Loucy (cell line): ENCODE results near the gene NBEA.

Experiments
- H2AFZ ChIP-seq: fragments of 200-600 bp; sonication (generic); 2 replicates; pipeline ENCODE4 v1.6.0; 2016; ENCODE audit warnings: antibody characterized with exemption, mild to moderate bottlenecking, low read length, moderate library complexity
- H3F3A ChIP-seq: fragments of 200-600 bp; 2 replicates; pipeline ENCODE4 v1.6.0; 2016; ENCODE audit warnings: antibody characterized with exemption, low read depth, mild to moderate bottlenecking
- H3K27me3 ChIP-seq: fragments of 200-600 bp; sonication (generic); 2 replicates; pipeline ENCODE4 v1.6.1; 2014; ENCODE audit warnings: low read length, mild to moderate bottlenecking; ENCODE audit not compliant: insufficient read depth, poor library complexity, severe bottlenecking
- H3K36me3 ChIP-seq: fragments of 200-600 bp; sonication (generic); 2 replicates; pipeline ENCODE4 v1.6.1; 2016; ENCODE audit warnings: low read length; ENCODE audit not compliant: insufficient read depth
- H3K4me1 ChIP-seq: fragments of 200-600 bp; sonication (generic); 2 replicates; pipeline ENCODE4 v1.5.1; 2014; ENCODE audit warnings: low read length, mild to moderate bottlenecking; ENCODE audit not compliant: insufficient read depth, poor library complexity, severe bottlenecking
- H3K4me2 ChIP-seq: fragments of 200-600 bp; sonication (generic); 2 replicates; pipeline ENCODE4 v1.6.0; 2014; ENCODE audit warnings: antibody characterized with exemption, low read length, low read depth, mild to moderate bottlenecking; ENCODE audit not compliant: poor library complexity, severe bottlenecking
- H3K4me3 ChIP-seq: fragments of 200-600 bp; sonication (generic); 2 replicates; pipeline ENCODE4 v1.5.1; 2014; ENCODE audit warnings: low read length, mild to moderate bottlenecking, mixed read lengths; ENCODE audit not compliant: poor library complexity, severe bottlenecking
- H3K79me2 ChIP-seq: fragments of 200-600 bp; sonication (generic); 2 replicates; pipeline ENCODE4 v1.6.1; 2014; ENCODE audit warnings: low read length; ENCODE audit not compliant: insufficient read depth
- H3K9ac ChIP-seq: fragments of 200-600 bp; sonication (generic); 2 replicates; pipeline ENCODE4 v1.6.0; 2014; ENCODE audit warnings: mild to moderate bottlenecking, low read depth, low read length, moderate library complexity; ENCODE audit not compliant: poor library complexity, severe bottlenecking
- H3K9me2 ChIP-seq: fragments of 200-600 bp; sonication (generic); replicated peaks from 2 replicates; pipeline ENCODE4 v1.6.1; 2016; ENCODE audit warnings: low read depth, low read length, mixed read lengths
- H3K9me3 ChIP-seq: fragments of 200-600 bp; sonication (generic); 2 replicates; pipeline ENCODE4 v1.6.1; 2014; ENCODE audit warnings: mild to moderate bottlenecking, antibody characterized with exemption, low read length, low read depth; ENCODE audit not compliant: insufficient read depth
- H4K20me1 ChIP-seq: fragments of 200-600 bp; sonication (generic); 2 replicates; pipeline ENCODE4 v1.6.0; 2014; ENCODE audit warnings: antibody characterized with exemption, low read length, mild to moderate bottlenecking; ENCODE audit not compliant: insufficient read depth, poor library complexity, severe bottlenecking
- CTCF ChIP-seq: fragments of 200-600 bp; sonication (generic); conservative IDR thresholded peaks from 2 replicates; pipeline ENCODE4 v1.5.1; 2014; ENCODE audit warnings: mild to moderate bottlenecking, antibody characterized with exemption, low read length
- EZH2phosphoT487 ChIP-seq: fragments of 200-600 bp; IDR thresholded peaks from 2 replicates; pipeline ENCODE4 v1.6.1; 2018; ENCODE audit warnings: antibody characterized with exemption, mild to moderate bottlenecking, moderate library complexity, borderline replicate concordance

The NBEA gene

GRCh38 chr13:34899888-34900287 lies 42.2 kb upstream of the NBEA start:
- H3K27me3 ChIP-seq = no peaks in the 10 kb centered on the region
- TF ChIP-seq EZH2phosphoT487 = no peak
- no peak for TF ChIP-seq CTCF
- H3K36me3 ChIP-seq = no peaks in the 10 kb centered on the region
- no peak overlapping the region for H3K9ac ChIP-seq
- H4K20me1 ChIP-seq = no peaks in the 10 kb centered on the region
- no peak overlapping the region for H3K4me3 ChIP-seq
- H3K4me2 ChIP-seq = no peak overlapping the region
- H3K9me2 ChIP-seq = no peaks in the 10 kb centered on the region
- no peaks in the 10 kb centered on the region for H3K79me2 ChIP-seq
- no peaks in the 10 kb centered on the region for H3K9me3 ChIP-seq
- no peaks in the 10 kb centered on the region for H3F3A ChIP-seq
- H2AFZ ChIP-seq = no peak overlapping the region
- H3K4me1 ChIP-seq = no peaks in the 10 kb centered on the region

GRCh38 chr13:34900288-34900739 lies 41.8 kb upstream of the NBEA start:
- no peak overlapping the region for H2AFZ ChIP-seq
- no peaks in the 10 kb centered on the region for H3K9me2 ChIP-seq
- H3K36me3 ChIP-seq = no peaks in the 10 kb centered on the region
- no peaks in the 10 kb centered on the region for H3F3A ChIP-seq
- H3K79me2 ChIP-seq = no peaks in the 10 kb centered on the region
- H3K9ac ChIP-seq = no peak overlapping the region
- H3K27me3 ChIP-seq = no peaks in the 10 kb centered on the region
- H3K4me2 ChIP-seq = no peak overlapping the region
- no peaks in the 10 kb centered on the region for H3K9me3 ChIP-seq
- TF ChIP-seq CTCF (no peak), EZH2phosphoT487 (no peak)
- H3K4me1 ChIP-seq = no peaks in the 10 kb centered on the region
- no peaks in the 10 kb centered on the region for H4K20me1 ChIP-seq
- H3K4me3 ChIP-seq = no peak overlapping the region

- TF ChIP-seq CTCF = no peak
- TF ChIP-seq EZH2phosphoT487 = no peak
- H3K4me1 ChIP-seq = no peaks in the 10 kb centered on the region
- H3K4me2 ChIP-seq = no peak overlapping the region
- H3F3A ChIP-seq = no peaks in the 10 kb centered on the region
- no peaks in the 10 kb centered on the region for H4K20me1 ChIP-seq
- no peak overlapping the region for H3K9ac ChIP-seq
- H2AFZ ChIP-seq = no peak overlapping the region
- no peak overlapping the region for H3K4me3 ChIP-seq
- no peaks in the 10 kb centered on the region for H3K36me3 ChIP-seq
- H3K79me2 ChIP-seq = no peaks in the 10 kb centered on the region
- no peaks in the 10 kb centered on the region for H3K9me3 ChIP-seq
- no peaks in the 10 kb centered on the region for H3K9me2 ChIP-seq
- H3K27me3 ChIP-seq = no peaks in the 10 kb centered on the region
Measured at GRCh38 chr13:34901572-34901971, 40.5 kb upstream of the NBEA start.
